ENCODE measurements around the gene SCTR. TPM values are rescaled to one million over a fixed set of nuclear protein-coding genes. Genes with fewer than 3 reads are reported as not detected.

Gene SCTR
- total and polyA plus RNA-seq, 12 donors: 0.33 to 8.3 (median 0.46) TPM; not detected in 5

DNA sequence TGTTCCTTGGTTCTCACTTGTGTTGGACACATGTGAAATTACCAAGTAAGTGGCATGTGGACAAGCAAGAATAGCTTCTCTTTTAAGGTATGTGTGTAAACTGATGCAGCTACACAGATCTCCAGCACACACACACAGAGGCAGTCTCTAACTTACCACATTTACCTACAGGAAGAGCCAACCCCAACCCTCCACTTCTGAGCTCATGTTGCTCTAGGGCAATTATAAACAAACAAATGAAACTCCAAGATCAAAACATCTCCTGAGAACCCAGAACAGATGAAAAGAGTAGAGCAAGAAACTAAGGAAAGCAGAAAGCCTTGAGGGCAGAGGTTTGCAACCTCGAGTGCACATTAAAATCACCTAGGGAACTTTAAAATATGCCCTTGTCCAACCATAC, 108.7 kb downstream of the SCTR start:
- Histone ChIP-seq H3K36me3 (replicated peaks in 1 of 2) (no peaks in the 10 kb centered on the region), H3K4me1 (replicated peaks in 1 of 2) (peaks cover 0 to 8% of the 10 kb centered on the region in 2 donors), H3K27me3 (no peaks in the 10 kb centered on the region), H3K27ac (no peak overlapping the region), H3K4me3 (no peak overlapping the region), H3K9me3 (replicated peaks in 1 of 3) (no peaks in the 10 kb centered on the region)
- DNase-seq: no peak
- 82 to 94% (median 85%) methylated on average over 1 of the region's 1 CpG for WGBS, 4 donors
- intact Hi-C loops (cut with DNase I): no loop called here
- TF ChIP-seq CTCF (IDR thresholded peaks at IDR 0.05) (no peak), POLR2A (IDR thresholded peaks at IDR 0.05) (no peak)

DNA sequence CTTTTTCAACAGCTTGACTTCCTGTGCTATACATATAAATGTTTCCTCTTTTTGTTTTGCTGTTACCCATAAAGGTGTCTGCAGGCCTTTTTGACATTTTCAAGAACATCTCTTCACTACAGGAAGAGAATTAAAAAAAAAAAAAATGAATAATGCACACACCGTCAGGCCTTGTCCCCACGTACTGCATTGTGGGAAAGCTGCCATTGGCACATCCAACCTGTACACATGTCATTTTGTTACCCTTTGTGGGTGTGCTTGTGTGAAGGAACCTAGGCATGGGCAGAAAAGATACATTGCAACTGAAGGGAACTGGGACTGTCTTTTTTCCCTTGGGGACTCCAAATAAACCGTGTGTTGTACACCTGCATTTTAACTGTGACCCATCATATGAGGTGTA, 109.4 kb downstream of the SCTR start:
- Histone ChIP-seq H3K4me3 (no peak overlapping the region), H3K36me3 (replicated peaks in 1 of 2) (no peaks in the 10 kb centered on the region), H3K27ac (no peak overlapping the region), H3K9me3 (replicated peaks in 1 of 3) (no peaks in the 10 kb centered on the region), H3K4me1 (replicated peaks in 1 of 2) (peaks cover 0 to 8% of the 10 kb centered on the region in 2 donors), H3K27me3 (no peaks in the 10 kb centered on the region)
- intact Hi-C loops (cut with DNase I): no loop called here
- no peak for TF ChIP-seq POLR2A (IDR thresholded peaks at IDR 0.05)
- no peak for TF ChIP-seq CTCF (IDR thresholded peaks at IDR 0.05)
- DNase-seq: no peak
- WGBS, 4 donors: 80 to 85% (median 83%) methylated on average over 3 of the region's 3 CpGs

GRCh38 chr2:119409506-119409905, 114.8 kb downstream of the SCTR start:
- Histone ChIP-seq H3K27ac (no peak overlapping the region), H3K4me3 (no peak overlapping the region), H3K9me3 (replicated peaks in 1 of 3) (no peaks in the 10 kb centered on the region), H3K4me1 (replicated peaks in 1 of 2) (peaks cover 0 to 3% of the 10 kb centered on the region in 2 donors), H3K27me3 (no peaks in the 10 kb centered on the region), H3K36me3 (replicated peaks in 1 of 2) (no peaks in the 10 kb centered on the region)
- whole genome bisulfite sequencing, 4 donors: 68 to 79% (median 77%) methylated on average over 4 of the region's 4 CpGs
- no peak for DNase-seq
- no peak for TF ChIP-seq CTCF (IDR thresholded peaks at IDR 0.05)
- no peak for TF ChIP-seq POLR2A (IDR thresholded peaks at IDR 0.05)
- intact Hi-C loops (cut with DNase I): loop anchor here (5.0 to 10.0 kb wide), 2 partner anchors 245 to 248 kb away; no protein-coding TSS in a partner anchor

DNA sequence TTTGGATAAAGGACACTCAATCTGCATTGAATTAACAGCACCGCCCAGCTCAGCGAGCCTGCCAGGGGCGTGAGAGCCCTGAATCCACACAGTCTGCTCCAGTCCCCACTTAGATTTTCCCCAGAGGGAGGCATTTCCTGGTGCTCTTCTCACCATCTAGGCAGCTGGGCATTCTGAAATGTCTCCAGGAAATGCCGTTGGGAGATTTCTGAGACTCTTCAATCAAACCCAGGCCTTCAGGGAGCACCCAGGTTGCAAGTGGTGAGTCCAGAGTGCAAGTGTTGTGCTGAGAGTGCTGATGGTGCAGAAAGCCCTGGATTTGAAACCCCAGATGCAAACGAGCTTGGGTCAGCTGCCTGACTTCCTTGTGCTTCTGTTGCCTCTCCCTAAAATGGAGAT, 116.1 kb downstream of the SCTR start:
- Histone ChIP-seq H3K4me1 (replicated peaks in 1 of 2) (peaks cover 0 to 3% of the 10 kb centered on the region in 2 donors), H3K36me3 (replicated peaks in 1 of 2) (no peaks in the 10 kb centered on the region), H3K27me3 (no peaks in the 10 kb centered on the region), H3K9me3 (replicated peaks in 1 of 3) (no peaks in the 10 kb centered on the region), H3K27ac (no peak overlapping the region), H3K4me3 (no peak overlapping the region)
- intact Hi-C loops (cut with DNase I): loop anchor here (5.0 to 10.0 kb wide), 2 partner anchors 247 to 249 kb away; no protein-coding TSS in a partner anchor
- 60 to 75% (median 62%) methylated on average over 3 to 5 of the region's 5 CpGs for WGBS, 4 donors
- no peak for TF ChIP-seq CTCF (IDR thresholded peaks at IDR 0.05)
- TF ChIP-seq POLR2A (IDR thresholded peaks at IDR 0.05): no peak
- DNase-seq: peak in 1 of 7 donors; percentile 43

Data from adrenal gland (tissue), 12 donors.